Measurements from ENCODE around the gene ARPP21. TPM values are rescaled to one million over a fixed set of nuclear protein-coding genes. Genes with fewer than 3 reads are reported as not detected.

ARPP21 gene
- total RNA-seq, 2 donors from 2014 or later, result 0.42 TPM; not detected in 1

GRCh38 chr3:35677797-35678196 lies 38.5 kb downstream of the ARPP21 start:
- no peak for TF ChIP-seq CTCF (IDR thresholded peaks at IDR 0.05)
- no peak for DNase-seq
- Histone ChIP-seq H3K27me3 (no peaks in the 10 kb centered on the region), H3K4me3 (no peak overlapping the region), H3K36me3 (no peaks in the 10 kb centered on the region), H3K4me1 (no peaks in the 10 kb centered on the region), H3K9me3 (no peaks in the 10 kb centered on the region), H3K9ac (ENCODE audit: low read depth in 2 of 2, low read length in 2 of 2) (no peak overlapping the region), H3K27ac (no peak overlapping the region)
- intact Hi-C loops (cut with DNase I), result no loop called here

DNA sequence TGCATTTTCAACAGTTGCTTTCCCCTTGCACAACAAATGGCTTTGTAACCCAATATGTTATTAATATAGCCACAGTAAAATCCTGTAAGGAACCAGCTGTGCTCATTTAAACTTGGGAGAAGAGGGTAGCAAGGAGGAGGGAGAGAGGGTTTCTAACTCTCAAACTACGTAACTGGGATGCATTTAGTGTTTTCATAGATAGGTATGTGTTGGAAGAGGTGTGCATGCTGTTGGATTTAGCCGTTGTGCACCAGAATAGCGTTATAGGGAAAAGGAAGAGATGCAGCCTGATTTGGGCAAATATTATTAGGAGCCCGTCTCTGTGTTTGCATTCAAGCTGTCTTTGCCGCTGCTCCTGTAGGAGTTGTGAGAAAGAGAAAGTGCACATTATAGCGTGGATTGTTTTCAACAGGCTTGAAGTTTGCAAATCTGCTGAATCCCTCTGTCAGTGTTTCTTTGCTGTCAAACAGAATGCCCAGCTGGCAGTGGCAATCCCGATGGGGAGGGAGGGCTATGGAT lies 39.4 kb downstream of the ARPP21 start:
- H3K27ac ChIP-seq, result no peak overlapping the region
- intact Hi-C loops (cut with DNase I), result no loop called here
- H3K4me1 ChIP-seq, result no peaks in the 10 kb centered on the region
- no peaks in the 10 kb centered on the region for H3K27me3 ChIP-seq
- H3K9me3 ChIP-seq, result no peaks in the 10 kb centered on the region
- H3K36me3 ChIP-seq, result no peaks in the 10 kb centered on the region
- no peak overlapping the region for H3K4me3 ChIP-seq
- no peak for DNase-seq
- no peak overlapping the region for H3K9ac ChIP-seq (ENCODE audit: low read depth in 2 of 2, low read length in 2 of 2)
- no peak for TF ChIP-seq CTCF (IDR thresholded peaks at IDR 0.05)

DNA sequence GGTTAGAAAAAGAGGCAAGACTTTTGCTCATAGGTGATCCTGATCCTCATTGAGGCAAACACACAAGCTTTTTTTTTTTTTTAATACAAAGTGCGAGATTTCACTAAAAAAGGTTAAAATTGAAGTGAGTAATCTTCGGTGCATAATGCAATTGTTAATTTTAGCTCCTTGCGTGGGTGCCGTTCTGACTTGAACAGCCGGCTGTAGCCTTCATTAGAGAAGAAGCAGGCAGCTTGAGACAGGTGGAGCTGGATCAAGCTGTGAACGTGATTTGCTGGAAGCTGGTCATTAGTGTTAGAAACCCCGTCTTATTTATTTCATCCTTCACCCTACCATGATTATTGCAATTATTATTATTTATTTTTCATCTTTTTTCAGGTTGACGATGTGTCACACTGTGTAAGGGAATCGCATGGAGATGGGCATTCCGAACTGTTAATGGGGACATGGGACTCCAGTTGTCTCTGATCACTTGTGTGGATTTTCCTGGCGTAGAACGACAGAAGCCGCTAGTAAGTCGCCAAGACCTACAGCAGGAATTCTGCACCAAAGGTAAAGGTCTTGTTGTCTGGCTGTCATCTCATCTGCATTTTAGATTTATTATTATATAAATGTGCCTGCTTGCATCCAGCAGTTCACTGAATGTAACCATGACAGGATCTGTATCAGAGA lies 40.2 kb downstream of the ARPP21 start:
- no peaks in the 10 kb centered on the region for H3K9me3 ChIP-seq
- H3K27ac ChIP-seq, result no peak overlapping the region
- no peak for DNase-seq
- H3K9ac ChIP-seq (ENCODE audit: low read depth in 2 of 2, low read length in 2 of 2), result no peak overlapping the region
- H3K36me3 ChIP-seq, result no peaks in the 10 kb centered on the region
- intact Hi-C loops (cut with DNase I), result no loop called here
- H3K4me1 ChIP-seq, result no peaks in the 10 kb centered on the region
- H3K4me3 ChIP-seq, result no peak overlapping the region
- no peak for TF ChIP-seq CTCF (IDR thresholded peaks at IDR 0.05)
- no peaks in the 10 kb centered on the region for H3K27me3 ChIP-seq

GRCh38 chr3:35680866-35681650 lies 41.7 kb downstream of the ARPP21 start:
- TF ChIP-seq CTCF (IDR thresholded peaks at IDR 0.05), result no peak
- intact Hi-C loops (cut with DNase I), result no loop called here
- H3K9ac ChIP-seq (ENCODE audit: low read depth in 2 of 2, low read length in 2 of 2), result no peak overlapping the region
- H3K27ac ChIP-seq, result no peak overlapping the region
- H3K4me3 ChIP-seq, result no peak overlapping the region
- no peak for DNase-seq
- H3K27me3 ChIP-seq, result no peaks in the 10 kb centered on the region
- no peaks in the 10 kb centered on the region for H3K9me3 ChIP-seq
- H3K36me3 ChIP-seq, result no peaks in the 10 kb centered on the region
- no peaks in the 10 kb centered on the region for H3K4me1 ChIP-seq

DNA sequence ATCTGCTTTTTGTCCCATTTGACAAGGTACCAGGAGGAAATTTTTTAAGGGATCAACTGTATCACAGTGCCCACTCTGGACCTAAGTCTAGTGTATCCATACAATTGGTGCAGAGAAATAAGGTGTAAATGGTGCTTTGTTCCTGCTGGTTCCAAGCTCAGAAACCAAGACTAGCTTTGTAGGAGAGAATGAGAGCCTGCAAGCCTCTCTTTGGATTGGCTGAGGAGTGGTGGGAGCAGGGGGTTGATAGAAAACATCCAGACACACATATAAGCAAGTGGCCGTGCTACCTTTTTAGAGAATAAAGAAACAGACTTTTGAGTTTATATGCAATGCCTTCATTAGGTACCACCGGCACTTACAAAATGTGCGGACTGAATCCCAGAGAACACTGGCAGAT lies 45.8 kb downstream of the ARPP21 start:
- no peak overlapping the region for H3K27ac ChIP-seq
- intact Hi-C loops (cut with DNase I), result no loop called here

More for the DNA sequence above, 45.8 kb downstream of the ARPP21 start:
- no peak for DNase-seq
- Histone ChIP-seq H3K4me1 (no peaks in the 10 kb centered on the region), H3K9ac (ENCODE audit: low read depth in 2 of 2, low read length in 2 of 2) (no peak overlapping the region), H3K4me3 (no peak overlapping the region), H3K36me3 (no peaks in the 10 kb centered on the region), H3K27me3 (no peaks in the 10 kb centered on the region), H3K9me3 (no peaks in the 10 kb centered on the region)
- no peak for TF ChIP-seq CTCF (IDR thresholded peaks at IDR 0.05)
